Measurements from ENCODE around the gene POU3F3.

The POU3F3 gene

GRCh38 chr2:104900608-104901007 lies 46.7 kb downstream of the POU3F3 start:
- Histone ChIP-seq H3K4me2 (no peak overlapping the region), H3K9me3 (replicated peaks in 1 of 11) (peaks cover 0 to 20% (median 6%) of the 10 kb centered on the region in 11 experiments; a peak in 13 of 22 replicates), H3K9ac (no peak overlapping the region), H3K4me1 (peaks cover 18 to 27% (median 26%) of the 10 kb centered on the region in 10 experiments), H3K27ac (no peak overlapping the region), H3K27me3 (no peaks in the 10 kb centered on the region), H3K4me3 (no peak overlapping the region), H4K20me1 (no peaks in the 10 kb centered on the region), H3K36me3 (no peaks in the 10 kb centered on the region)
- no peak for TF ChIP-seq Cebpa-rat (IDR thresholded peaks at IDR 0.05)

DNA sequence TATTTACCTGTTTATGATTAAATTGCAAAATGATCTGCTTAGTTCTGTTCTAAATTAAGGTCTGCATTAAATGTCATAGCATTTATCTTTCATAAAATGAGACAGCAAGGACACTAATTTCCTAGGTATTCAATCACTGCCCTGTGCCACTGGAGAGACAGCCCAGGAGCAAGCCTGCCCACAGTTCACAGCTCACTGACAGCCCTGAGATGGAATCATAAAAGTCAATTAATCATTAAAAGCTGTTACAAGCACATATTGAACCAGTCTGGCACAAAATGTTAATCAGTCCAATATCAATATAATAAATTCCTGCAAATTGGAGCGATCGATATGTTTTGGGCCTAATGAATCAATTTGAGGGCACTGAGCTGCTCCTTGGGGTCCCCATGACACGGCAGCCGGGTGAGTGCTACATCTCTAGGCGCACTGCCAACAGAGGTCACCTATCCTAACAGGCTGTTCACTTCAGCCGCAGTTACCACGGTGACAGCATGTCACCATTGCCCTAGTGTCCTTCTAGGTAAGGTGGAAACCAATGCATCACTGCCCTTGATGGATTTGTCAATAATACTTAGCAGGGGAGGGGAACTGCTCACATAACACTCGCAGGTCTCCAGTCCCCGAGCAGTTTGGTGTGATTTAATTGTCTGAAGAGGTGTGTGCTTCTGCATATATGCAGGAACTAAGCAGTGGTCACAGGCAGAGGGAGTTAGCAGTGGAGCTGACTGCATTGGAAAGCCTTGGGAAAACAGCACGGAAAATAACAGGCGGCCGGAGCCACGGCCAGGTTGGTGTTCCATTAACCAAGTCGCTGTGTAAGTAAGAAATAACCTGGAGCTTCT lies 47.3 kb downstream of the POU3F3 start:
- Histone ChIP-seq H3K9ac (no peak overlapping the region), H3K4me3 (no peak overlapping the region), H3K27me3 (no peaks in the 10 kb centered on the region), H3K27ac (no peak overlapping the region), H3K4me1 (peaks cover 13 to 20% (median 19%) of the 10 kb centered on the region in 10 experiments; a peak in 19 of 20 replicates), H4K20me1 (no peaks in the 10 kb centered on the region), H3K9me3 (replicated peaks in 1 of 11) (peaks cover 0 to 13% (median 0%) of the 10 kb centered on the region in 11 experiments; a peak in 8 of 22 replicates), H3K36me3 (no peaks in the 10 kb centered on the region), H3K4me2 (no peak overlapping the region)
- no peak for TF ChIP-seq Cebpa-rat (IDR thresholded peaks at IDR 0.05)

DNA sequence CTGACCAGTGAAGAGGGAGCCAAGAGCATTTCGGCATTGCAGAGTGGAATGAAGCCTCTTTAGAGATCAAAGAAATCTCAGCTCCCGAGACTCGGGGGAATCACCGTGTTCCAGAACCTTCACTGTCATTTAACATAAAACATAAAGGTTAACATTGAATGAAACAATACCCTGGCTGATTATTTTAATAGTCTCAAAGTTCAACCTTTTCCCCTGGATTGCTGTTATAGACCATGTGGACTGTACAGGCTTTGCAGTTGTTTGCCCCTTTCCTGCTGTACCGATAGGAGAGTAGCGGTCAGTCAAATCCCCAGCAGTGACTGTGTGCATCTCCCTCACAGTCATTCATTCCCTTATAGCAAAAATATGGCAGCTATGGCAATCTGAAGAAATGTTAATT lies 48.4 kb downstream of the POU3F3 start:
- Histone ChIP-seq H3K27ac (no peak overlapping the region), H3K4me3 (no peak overlapping the region), H3K27me3 (no peaks in the 10 kb centered on the region), H4K20me1 (no peaks in the 10 kb centered on the region), H3K4me1 (peaks cover 4 to 10% (median 9%) of the 10 kb centered on the region in 10 experiments; a peak in 18 of 20 replicates), H3K9ac (no peak overlapping the region), H3K4me2 (no peak overlapping the region), H3K36me3 (no peaks in the 10 kb centered on the region), H3K9me3 (replicated peaks in 1 of 11) (peaks cover 0 to 2% (median 0%) of the 10 kb centered on the region in 11 experiments; a peak in 2 of 22 replicates)
- TF ChIP-seq Cebpa-rat (IDR thresholded peaks at IDR 0.05): no peak
